Measurements from ENCODE around the gene PHLDB2. TPM values are rescaled to one million over a fixed set of nuclear protein-coding genes. Genes with fewer than 3 reads are reported as not detected.

Gene PHLDB2
- total RNA-seq, 1 donor from 2014 or later: 170 TPM

GRCh38 chr3:111976254-111976653, 117.2 kb downstream of the PHLDB2 start:
- Histone ChIP-seq H3K79me2 (ENCODE audit: insufficient read depth, low read length) (peaks cover 25% of the 10 kb centered on the region), H3K36me3 (ENCODE audit: insufficient read depth, low read length) (peaks cover 32% of the 10 kb centered on the region), H3K4me1 (ENCODE audit: insufficient read depth, low read length) (no peaks in the 10 kb centered on the region), H4K20me1 (ENCODE audit: insufficient read depth, low read length) (no peaks in the 10 kb centered on the region), H3K27ac (ENCODE audit: low read depth, low read length) (no peak overlapping the region), H2AFZ (ENCODE audit: low read depth, low read length) (no peak overlapping the region), H3K27me3 (ENCODE audit: insufficient read depth, low read length) (no peaks in the 10 kb centered on the region), H3K4me3 (ENCODE audit: insufficient read depth, low read depth, low read length) (no peak overlapping the region), H3K9me3 (ENCODE audit: insufficient read depth, low read depth, low read length) (no peaks in the 10 kb centered on the region), H3K9ac (ENCODE audit: low read length) (no peak overlapping the region), H3K4me2 (ENCODE audit: low read length) (no peak overlapping the region)
- Mint-ChIP-seq H3K27ac (ENCODE audit: unreplicated experiment) (no peak overlapping the region), H3K4me3 (ENCODE audit: unreplicated experiment) (no peak overlapping the region), H3K4me1 (ENCODE audit: low read depth, unreplicated experiment) (no peaks in the 10 kb centered on the region), H3K36me3 (ENCODE audit: low read depth, unreplicated experiment) (peaks cover 5% of the 10 kb centered on the region), H3K27me3 (ENCODE audit: low read depth, unreplicated experiment) (no peaks in the 10 kb centered on the region), H3K9me3 (ENCODE audit: unreplicated experiment) (no peaks in the 10 kb centered on the region)
- FAIRE-seq (peak; percentile 39), DNase-seq (ENCODE audit: low read depth) (no peak)
- no peak for TF ChIP-seq EZH2 (IDR thresholded peaks at IDR 0.05; ENCODE audit: insufficient read depth, low read length)
- no peak for TF ChIP-seq CTCF (IDR thresholded peaks at IDR 0.05; ENCODE audit: insufficient read depth, low read depth, low read length)

- DNase-seq (ENCODE audit: low read depth) (peak; percentile 94), FAIRE-seq (peak; percentile 97)
- Histone ChIP-seq H3K27ac (ENCODE audit: low read depth, low read length) (peak within 1 kb of the TSS; percentile 84), H3K27me3 (ENCODE audit: insufficient read depth, low read length) (no peaks in the 10 kb centered on the region), H3K4me3 (ENCODE audit: insufficient read depth, low read depth, low read length) (peak within 1 kb of the TSS; percentile 79), H4K20me1 (ENCODE audit: insufficient read depth, low read length) (no peaks in the 10 kb centered on the region), H2AFZ (ENCODE audit: low read depth, low read length) (peak within 1 kb of the TSS; percentile 87), H3K4me1 (ENCODE audit: insufficient read depth, low read length) (no peaks in the 10 kb centered on the region), H3K9me3 (ENCODE audit: insufficient read depth, low read depth, low read length) (no peaks in the 10 kb centered on the region), H3K4me2 (ENCODE audit: low read length) (peak within 1 kb of the TSS; percentile 82), H3K79me2 (ENCODE audit: insufficient read depth, low read length) (peaks cover 49% of the 10 kb centered on the region), H3K9ac (ENCODE audit: low read length) (peak within 1 kb of the TSS; percentile 92), H3K36me3 (ENCODE audit: insufficient read depth, low read length) (peaks cover 24% of the 10 kb centered on the region)
- no peaks in the 10 kb centered on the region for H3K9me3 Mint-ChIP-seq (ENCODE audit: unreplicated experiment)
- H3K36me3 Mint-ChIP-seq (ENCODE audit: low read depth, unreplicated experiment): peaks cover 4% of the 10 kb centered on the region
- H3K4me1 Mint-ChIP-seq (ENCODE audit: low read depth, unreplicated experiment): no peaks in the 10 kb centered on the region
- H3K27me3 Mint-ChIP-seq (ENCODE audit: low read depth, unreplicated experiment): no peaks in the 10 kb centered on the region
- H3K4me3 Mint-ChIP-seq (ENCODE audit: unreplicated experiment): peak within 1 kb of the TSS; percentile 91
- H3K27ac Mint-ChIP-seq (ENCODE audit: unreplicated experiment): peak within 1 kb of the TSS; percentile 55
- TF ChIP-seq CTCF (IDR thresholded peaks at IDR 0.05; ENCODE audit: insufficient read depth, low read depth, low read length): no peak
- TF ChIP-seq EZH2 (IDR thresholded peaks at IDR 0.05; ENCODE audit: insufficient read depth, low read length): no peak
Observed at GRCh38 chr3:111978583-111979433, 119.7 kb downstream of the PHLDB2 start, which contains the start of gene ABHD10. Gene ABHD10 (plus strand): TSS chr3:111979026. CDS start chr3:111979062, 36 bp downstream.
